GM21360 (cell line): ENCODE results near the gene FBXW4.
"Not testable (repeated sequence)": the region's sequence is repeated elsewhere in the genome, so short reads cannot be mapped to it uniquely, and the experiment has no call there.

Experiments used
- ATAC-seq: cut with Tn5 transposase; IDR thresholded peaks from one replicate; pipeline ENCODE4 v1.9.1; 2021; ENCODE audit warnings: mild to moderate bottlenecking, moderate library complexity; ENCODE audit not compliant: unreplicated experiment

The FBXW4 gene

GRCh38 chr10:101656890-101657289 is 38.1 kb downstream of the FBXW4 start:
- no peak for ATAC-seq

- no peak for ATAC-seq
Measured at GRCh38 chr10:101655570-101655969, 39.4 kb downstream of the FBXW4 start.

GRCh38 chr10:101653536-101653935 is 41.4 kb downstream of the FBXW4 start:
- ATAC-seq, result no peak

DNA sequence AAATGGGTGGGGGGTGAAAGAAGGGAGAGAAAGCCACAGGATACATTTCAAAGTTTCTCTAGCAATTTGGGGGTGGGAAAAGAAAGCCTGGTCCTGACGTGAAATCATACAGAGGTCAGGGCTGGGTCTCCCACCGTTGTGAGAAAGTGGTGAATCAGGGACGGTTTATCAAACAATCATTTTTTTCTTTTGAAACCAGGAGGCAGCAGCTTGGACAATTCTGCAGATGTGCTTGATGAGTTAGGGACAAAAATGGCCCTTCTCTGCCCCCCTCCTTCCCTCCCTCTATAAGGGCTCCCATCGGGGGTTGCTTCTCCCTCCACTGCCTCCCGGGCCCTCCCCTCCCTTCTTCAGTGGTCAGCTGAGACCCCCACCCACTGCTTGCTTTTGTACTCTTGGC is 43.6 kb downstream of the FBXW4 start:
- no peak for ATAC-seq

DNA sequence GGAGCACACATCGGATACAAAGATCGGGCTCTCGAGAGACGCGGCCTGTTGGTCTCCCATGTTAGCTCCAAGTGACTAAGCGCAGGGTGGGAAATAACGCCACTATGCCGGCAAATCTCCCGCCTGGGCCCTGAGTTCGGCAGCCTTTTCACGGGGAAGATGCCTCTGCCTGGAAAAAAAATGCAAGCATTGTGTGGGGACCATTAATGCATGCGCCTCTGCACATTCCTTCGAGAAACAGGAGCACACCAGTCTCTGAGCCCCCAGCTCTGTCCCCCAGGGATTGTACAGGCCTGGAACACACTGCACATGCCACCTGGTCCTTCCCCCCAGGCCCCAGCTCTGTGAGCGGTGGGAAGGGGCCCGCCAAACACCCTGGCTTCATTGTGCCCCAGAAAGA is 44.1 kb downstream of the FBXW4 start:
- ATAC-seq, result no peak

DNA sequence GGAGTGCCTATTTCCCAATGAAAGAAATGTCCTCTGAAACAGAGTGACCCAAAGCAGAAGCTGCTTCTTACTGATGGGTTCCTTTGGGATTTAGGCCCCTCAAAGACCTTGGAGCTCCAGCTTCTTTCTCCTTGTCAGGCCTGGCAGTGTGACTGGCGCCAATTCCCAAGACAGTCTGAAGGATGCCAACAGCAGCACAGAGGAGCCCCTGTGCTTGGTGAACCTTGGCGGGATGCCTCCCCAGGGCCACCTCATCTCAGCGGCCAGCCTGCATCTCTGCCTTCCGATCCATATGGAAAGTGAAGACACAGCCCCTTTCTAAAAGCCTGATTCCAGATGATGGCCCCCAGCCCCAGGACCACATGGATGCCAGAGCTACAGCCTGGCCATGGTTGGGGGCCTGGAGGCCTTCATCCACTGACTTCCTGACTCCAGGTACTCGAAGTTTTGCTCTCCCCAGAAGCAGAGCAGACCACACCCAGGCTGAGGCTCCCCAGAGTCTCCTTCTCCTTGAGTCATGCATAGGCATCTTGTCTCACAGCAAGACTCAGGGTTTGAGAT is 45.4 kb downstream of the FBXW4 start:
- ATAC-seq, result no peak

- no peak for ATAC-seq
Measured at GRCh38 chr10:101647255-101647654, 47.7 kb downstream of the FBXW4 start.

DNA sequence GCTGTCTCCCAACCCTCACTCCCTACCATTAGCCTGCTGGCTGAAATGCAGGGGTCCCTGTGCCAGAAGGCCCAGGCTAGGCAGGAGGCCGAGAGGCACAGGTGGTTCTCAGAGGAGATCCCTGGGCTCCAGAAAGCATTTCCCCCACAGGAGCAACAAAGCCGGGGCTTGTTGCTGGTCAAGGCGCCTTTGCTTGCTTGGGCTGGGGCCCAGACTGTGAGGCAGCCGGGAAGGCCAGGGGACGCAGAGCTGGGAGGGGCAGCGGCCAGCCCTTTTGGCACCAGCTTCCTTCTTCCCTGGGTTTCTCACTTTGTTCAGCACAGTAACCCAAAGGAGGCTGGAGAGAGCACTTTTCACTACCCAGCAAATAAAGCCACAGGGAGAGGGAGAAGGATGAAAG is 48.6 kb downstream of the FBXW4 start:
- no peak for ATAC-seq

DNA sequence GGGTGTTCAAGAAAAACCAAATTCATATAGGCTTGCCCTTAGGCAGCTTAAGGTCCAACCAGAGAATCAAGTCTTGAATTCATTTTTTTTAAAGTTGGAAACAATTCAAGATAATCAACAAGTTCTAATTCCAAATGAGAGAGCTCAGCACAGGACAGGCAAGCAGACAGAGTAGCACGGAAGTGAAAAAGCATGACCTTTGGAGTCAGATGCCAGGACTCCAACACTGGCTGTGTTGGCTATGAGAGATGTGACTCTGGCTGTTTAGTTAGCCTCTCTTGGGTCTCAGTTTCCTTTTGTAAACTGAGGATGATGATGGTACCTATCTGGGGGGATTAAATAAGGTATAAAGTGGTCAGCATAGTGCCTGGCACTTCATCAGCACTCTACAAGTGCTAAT is 49.3 kb downstream of the FBXW4 start:
- ATAC-seq, result no peak

- no peak for ATAC-seq
Measured at GRCh38 chr10:101644002-101644401, 51.0 kb downstream of the FBXW4 start.

- no peak for ATAC-seq
Measured at GRCh38 chr10:101643546-101643945, 51.4 kb downstream of the FBXW4 start.

DNA sequence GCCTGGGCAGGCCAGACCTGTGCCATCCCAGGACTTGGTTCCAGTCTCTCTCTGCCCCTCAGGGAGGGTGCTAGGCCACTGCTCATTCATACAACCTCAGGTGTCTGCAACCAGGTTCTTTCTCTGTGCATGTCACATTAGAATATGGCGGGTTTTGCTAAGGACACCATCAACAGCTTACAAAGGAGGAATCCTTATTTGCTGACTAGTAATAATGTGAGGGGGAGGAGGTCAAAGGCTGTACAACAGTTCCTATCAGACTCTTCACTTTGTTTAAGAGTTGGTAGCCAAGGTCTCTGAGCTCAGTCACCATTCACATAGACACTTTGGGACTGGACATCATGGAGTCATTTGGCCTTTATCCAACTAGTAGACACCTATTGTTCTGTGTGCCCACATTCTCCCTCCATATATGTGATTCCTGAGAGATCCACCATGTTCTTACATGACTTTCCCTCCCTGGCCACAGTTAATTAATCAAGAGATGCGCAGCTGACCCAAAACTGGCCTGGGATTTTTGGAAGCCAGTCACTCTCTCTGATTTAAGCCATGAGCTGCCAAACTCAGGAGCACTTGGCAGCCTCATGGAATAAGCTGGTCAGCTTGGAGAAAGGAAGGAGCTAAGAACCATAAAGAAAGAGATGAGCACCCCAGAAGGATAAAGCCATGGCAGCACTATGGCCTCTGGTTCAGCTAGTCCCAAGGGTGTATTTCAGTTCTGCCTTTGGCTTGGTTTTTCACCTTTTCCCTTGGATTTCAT is 55.6 kb downstream of the FBXW4 start:
- no peak for ATAC-seq

GRCh38 chr10:101633510-101633909 is 61.5 kb downstream of the FBXW4 start:
- not testable (repeated sequence) for ATAC-seq

- no peak for ATAC-seq
Measured at GRCh38 chr10:101631821-101632475, 63.0 kb downstream of the FBXW4 start.

- ATAC-seq, result no peak
Measured at GRCh38 chr10:101630633-101630920, 64.4 kb downstream of the FBXW4 start.

DNA sequence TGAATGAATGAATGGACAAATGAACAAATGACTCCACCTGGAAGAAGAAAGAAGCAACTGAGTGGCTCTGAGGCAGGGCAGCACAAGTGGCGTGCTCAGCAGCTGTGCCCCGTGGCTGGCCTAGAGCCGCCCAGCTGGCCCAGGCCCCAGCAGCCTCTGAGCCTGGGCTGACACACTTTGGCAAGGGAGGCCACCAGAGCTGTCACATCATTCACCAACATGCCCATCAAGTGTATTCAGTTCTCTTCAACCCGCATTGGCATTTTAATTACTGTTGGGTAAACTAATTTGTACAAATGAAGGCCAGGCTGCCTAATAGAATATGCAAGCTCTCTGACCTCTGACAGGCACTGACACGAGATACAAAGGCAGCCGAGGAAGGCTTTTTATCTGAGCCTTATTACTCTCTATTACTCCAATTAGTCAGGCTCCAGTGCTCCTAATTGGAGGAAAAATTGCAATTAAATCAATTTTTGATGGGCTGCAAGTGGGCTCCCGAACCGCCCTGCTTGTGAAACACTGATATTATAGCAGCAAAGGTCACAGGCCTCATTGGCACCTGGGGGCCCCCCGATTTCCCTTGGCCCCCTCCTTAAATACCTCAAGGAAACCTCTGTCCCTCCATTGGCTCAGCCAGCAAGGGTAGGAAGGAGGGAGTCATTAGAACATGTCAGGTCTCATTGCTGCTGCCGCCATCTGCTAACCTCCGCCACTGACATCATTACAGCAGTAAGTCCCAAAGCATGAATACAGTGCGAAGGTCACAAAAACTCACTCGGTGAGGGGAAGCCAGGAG is 64.9 kb downstream of the FBXW4 start:
- ATAC-seq, result no peak

DNA sequence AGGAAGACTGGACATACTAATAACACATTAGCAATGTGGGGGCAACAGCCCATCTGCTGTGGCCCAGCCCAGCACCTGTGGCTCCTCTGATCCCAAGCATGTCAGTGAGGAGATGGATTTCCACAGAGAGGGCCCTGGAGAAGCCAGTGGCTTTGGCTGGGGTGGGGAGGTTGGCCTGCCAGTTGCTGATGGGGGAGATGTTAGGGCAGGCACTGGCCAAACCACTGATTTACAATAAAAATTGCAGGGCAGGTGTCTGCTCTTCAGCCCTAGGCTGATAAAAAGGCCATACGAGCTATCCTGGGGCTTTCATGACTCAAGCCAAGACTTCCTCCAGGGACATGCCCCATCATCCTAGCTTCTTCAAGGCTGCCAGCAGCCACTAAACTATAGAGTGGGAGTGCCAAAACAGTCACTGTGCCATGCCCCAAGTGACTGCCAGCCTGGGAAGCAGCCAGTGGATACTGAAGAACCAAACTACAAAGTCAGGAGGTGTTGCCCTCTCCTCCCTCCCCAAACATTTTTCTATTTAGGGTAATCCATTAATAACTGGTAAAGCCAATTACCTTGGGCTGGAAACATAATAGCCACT is 69.1 kb downstream of the FBXW4 start:
- ATAC-seq, result no peak

- ATAC-seq, result no peak
Measured at GRCh38 chr10:101624526-101625102, 70.4 kb downstream of the FBXW4 start.

DNA sequence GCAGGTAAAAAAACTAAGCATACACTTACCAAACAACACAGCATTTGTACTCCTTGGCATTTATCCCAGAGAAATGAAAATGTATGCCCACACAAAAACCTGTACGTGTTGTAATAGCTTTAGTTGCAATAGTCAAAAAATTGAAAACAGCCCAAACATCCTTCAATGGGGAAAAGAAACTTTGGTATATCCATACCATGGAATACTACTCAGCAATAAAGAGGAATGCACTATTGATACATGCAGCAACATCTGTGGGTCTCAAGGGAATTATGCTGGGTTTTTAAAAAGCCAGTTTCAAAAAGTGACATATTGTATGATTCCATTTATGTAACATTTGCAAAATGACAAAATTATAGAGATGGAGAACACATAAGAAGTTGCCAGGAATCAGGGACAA is 71.4 kb downstream of the FBXW4 start:
- no peak for ATAC-seq

DNA sequence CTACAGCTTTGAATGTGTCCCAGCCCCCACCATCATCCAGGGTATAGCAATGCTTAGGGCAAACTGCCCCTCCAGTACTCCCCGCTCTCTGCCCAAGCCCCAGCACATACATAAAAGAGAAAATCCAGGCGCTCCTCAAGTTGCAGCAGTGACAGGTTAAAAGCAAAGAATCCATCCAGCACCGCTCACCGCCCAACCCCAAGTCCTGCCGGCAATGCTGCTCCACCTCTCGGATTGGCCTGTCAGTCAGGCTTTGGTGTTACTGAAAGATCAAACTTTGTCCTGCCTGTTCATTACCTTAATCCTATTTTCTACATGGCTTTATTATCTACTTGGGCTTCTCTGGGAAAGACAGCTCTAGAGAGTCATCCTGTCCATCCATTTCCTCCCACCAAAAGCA is 75.0 kb downstream of the FBXW4 start:
- ATAC-seq, result no peak

GRCh38 chr10:101618871-101619270 is 76.1 kb downstream of the FBXW4 start:
- ATAC-seq, result no peak
